ENCODE measurements around the gene CCR2.
"Not testable (repeated sequence)": the region's sequence is repeated elsewhere in the genome, so short reads cannot be mapped to it uniquely, and the experiment has no call there.

Gene CCR2

DNA sequence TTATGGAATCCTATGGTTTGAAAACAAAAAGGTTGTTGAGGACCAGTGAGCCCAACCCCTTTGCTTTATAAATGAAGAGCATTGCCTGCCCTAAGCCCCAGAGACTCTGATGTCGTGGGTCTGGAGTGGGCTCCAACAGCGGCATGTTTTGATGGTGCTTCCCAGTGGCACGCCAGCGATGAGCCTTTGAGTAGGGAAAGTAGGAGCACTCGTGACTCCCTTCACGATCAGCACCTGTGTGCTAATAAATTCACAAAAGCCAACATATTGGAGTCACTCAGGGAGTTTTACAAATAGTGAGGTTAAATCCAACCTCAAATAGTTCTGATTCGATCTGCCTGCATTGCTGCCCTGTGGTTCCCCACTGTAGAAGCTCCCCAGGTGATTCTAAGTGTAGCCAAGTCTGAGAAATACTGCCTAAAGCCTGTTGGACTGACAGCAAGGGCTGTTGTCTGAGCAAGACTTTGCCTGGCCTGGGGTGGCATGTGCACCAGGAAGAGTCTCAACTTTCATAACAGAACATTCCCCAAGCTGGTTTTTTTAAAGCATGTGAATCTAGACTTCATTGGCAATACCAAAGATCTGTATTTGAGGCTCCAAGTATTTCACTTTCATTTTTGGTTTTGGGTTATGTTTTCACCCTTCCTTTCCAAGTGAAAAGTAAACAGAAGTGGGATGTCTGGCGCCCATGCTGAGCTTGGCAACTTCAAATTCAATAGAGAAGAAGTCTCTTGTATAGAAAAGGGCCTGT, 26.7 kb downstream of the CCR2 start:
- DNase-seq = no peak

- DNase-seq = no peak
These were observed 27.7 kb downstream of the CCR2 start for GRCh38 chr3:46381625-46382024.

DNA sequence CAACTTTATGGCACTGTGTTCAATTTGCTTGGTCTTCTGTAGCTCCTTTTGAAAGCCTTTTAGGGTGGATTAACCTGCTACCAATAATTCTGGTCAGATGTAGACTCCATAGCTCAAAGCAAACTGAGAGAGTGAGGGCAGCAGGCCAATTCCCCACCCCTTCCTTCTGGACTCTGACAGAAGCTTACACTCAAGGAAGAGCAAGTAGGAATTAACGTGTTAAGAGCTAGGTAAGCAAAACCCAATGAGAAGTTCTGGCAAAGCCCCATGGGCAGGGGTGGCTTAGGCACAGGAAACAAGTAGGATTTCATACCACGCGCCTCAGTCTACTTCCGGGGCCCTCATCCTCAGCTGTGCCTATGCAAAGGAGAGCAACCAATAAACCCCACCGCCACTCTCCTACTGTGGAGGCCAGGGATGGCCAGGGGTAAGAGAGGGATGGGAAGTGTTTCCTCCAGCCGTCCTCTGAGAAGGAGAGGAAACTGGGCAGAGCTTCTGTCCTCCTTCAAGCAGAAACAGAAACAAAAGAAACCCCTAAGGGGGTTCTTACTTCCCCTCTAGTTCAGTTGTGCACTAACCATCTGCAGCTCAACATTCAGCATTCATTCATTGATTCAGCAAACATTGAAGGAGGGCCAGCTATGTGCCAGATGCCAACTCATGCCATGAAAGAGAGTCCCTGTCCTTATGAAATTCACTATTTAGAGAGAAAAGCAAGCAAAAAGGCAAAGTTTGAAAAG, 29.5 kb downstream of the CCR2 start:
- no peak for DNase-seq

DNA sequence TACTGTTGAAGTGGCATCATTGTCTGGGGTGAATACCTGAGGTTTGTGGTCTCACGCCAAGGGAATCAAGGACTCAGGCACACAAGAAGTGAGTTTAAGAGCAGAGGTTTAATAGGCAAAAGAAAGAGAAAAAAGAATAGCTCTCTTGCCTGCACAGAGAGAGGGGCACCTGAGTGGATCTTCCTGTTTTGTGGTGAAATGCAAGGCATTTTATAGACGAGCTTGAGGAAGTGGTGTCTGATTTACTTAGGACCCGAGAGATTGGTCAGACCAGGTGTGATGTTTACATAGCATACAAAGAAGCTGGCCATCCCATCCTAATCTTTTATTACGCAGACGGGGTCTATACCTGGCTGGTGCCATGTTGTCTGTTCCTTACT, 30.0 kb downstream of the CCR2 start:
- no peak for DNase-seq

GRCh38 chr3:46386205-46386604, 32.3 kb downstream of the CCR2 start:
- DNase-seq = no peak

- not testable (repeated sequence) for DNase-seq
These were observed 34.9 kb downstream of the CCR2 start for GRCh38 chr3:46388847-46389246.

DNA sequence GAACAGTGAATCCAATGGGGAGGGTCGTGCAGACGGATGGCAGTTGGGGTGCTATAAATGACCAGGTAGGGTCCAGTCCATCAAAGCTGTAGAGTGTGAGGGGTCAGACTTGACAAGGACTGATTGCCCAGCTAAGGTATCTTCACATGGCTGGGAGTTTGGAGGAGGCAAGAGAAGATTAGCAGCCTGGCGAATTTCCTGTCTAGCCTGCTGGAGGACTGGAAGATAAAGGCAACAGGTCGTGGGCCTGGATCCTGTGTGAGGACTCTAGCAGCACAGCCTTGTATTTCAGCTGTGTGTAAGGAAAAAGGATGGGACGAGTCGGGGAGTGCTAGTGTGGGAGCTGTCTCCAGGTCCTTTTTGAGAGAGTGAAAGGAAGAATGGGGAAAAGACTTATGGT, 35.4 kb downstream of the CCR2 start:
- DNase-seq = no peak

- DNase-seq = not testable (repeated sequence)
These were observed 37.6 kb downstream of the CCR2 start for GRCh38 chr3:46391526-46391925.

DNA sequence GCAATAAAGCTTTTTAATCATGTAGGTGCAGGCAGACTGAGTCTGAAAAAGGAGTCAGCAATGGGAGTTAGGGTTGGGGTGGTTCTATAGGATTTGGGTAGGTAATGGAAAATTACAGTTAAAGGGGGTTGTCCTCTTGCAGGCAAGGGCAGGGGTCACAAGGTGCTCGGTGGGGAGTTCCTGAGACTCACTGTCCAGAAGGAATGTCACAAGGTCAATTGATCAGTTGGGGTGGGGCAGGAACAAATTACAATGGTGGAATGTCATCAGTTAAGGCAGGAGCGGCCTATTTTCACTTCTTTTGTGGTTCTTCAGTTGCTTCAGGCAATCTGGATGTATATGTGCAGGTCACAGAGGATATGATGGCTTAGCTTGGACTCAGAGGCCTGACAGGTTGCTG, 39.1 kb downstream of the CCR2 start:
- no peak for DNase-seq

DNA sequence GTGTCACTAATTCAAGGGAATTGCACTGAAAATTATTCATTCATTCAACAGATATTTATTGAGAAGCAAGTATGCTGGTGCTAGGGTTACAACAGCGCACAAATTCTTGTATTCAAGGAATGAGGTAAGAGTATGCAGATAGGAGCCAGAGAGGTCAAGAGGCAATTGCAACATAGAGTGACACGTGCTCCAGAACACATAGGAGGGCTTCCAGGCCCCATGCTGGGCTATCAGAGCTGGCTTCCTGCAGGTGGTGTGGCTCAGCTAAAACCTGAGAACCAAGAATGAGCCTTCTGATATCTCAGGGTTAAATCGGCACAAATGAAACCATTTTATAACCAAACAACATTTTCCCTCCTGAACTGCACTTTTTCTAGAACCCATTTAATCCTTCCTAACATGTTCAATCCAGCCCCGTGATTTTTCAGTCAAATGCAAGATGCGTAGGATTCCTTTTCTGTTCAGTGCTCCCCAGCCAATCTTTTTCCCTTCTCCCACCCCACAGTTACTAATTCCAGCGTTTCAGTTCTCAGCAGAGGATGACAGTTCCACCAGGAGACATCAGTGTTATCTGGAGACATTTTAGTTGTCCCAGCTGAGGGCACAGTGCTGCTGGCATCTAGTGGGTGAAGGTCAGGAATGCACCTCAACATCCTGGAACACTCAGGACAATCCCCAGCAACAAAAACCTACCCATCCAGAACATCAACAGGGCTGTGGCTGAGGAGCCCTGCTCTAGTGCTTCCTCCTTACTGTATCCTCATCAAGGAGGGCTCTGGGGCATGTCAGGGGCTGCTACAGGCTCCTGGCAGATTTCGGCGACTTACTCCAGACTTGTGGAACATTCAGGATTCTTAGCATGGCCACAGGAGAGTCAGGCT, 39.9 kb downstream of the CCR2 start:
- DNase-seq = no peak

DNA sequence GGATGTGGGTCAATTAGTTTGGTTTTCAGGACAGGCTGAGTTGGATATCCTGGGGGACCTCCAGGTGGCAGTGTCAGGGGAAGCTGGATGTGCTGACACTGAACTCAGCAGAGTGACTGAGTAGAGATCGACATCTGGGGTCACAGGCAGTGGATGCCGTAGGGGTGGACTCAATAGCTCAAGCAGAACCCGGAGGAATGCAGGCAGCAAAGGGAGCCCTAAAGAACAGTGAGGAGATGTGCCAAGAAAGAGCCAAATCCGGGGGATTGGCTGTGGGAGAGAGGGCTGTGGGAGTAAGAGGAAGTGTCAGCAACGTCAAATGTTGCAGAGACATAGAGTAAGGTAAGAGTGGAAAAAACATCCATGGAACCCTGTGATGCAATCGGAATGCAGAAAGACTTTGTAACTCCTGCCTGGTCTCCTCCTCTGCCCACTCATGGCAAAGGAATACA, 41.3 kb downstream of the CCR2 start:
- DNase-seq = no peak

DNA sequence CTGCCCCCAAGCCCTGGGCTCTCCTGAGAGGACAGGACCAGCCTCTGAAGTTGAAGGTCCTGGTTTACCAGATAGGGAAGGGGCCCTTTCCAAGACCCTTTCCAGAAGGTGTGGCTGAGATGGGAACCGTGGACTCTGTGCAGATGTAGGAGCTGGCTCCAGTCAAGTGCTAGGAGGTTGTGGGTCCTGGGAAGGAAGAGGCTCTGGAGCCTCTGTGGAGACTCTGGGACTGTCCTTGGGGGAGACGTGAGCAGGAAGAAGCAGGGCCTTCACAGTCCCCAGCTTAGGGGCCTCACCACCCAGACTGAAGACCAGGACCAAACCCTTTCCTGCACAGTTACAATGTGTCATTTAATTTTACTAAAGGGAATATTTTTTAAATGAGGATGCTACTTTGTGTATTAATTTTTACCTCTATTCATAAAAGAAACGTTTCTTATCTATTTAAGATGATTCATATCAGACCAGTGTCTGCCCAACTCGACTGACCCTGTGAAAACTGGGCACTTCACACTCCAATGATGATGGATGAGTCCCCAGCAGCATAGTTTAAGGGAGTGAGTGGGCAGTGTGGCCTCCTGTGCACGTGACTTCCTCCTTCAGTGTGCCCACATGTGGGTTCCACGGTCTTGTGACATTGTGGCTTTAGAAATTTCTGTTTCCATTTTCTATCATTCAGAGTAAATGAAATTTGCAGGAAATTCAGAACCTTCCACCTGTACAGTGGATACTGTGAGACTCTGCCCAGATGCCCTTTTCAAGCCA, 42.0 kb downstream of the CCR2 start:
- DNase-seq = no peak

GRCh38 chr3:46397111-46397510, 43.2 kb downstream of the CCR2 start:
- DNase-seq = no peak

DNA sequence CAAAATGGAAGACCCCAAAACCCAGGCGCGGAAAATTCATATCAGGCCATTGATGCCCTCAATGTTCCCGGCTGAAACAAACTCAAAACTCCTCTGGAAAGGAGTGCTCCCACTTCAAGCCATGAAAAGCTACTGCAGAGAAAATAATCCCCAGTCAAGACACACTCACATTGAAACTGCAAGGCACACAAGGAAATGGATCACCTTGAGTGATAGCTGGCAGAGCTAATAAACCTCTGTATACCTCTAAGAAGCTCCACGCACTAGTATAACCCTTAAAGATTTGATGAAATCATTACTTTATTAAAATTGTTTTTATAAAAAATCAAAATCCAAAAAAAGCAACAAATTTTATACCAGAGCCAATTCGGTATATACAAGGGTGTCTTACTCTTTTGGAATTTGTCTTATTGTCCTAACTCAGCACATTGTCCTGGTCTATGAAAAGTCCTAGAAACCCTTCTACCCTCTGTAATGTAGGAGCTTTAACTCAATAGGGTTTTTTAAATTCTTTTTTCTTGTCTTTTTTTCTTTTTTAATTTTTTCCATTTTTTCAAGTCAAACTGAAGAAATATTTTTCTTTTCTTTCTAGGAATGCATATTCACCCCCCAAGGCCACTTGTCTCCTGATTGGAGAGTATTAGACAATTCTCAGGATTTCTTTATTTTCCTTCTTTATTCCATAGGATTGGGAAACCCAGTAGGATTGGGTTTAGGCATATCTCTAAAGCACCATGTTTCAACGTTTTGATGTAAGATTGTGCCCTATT, 44.5 kb downstream of the CCR2 start:
- DNase-seq = no peak

DNA sequence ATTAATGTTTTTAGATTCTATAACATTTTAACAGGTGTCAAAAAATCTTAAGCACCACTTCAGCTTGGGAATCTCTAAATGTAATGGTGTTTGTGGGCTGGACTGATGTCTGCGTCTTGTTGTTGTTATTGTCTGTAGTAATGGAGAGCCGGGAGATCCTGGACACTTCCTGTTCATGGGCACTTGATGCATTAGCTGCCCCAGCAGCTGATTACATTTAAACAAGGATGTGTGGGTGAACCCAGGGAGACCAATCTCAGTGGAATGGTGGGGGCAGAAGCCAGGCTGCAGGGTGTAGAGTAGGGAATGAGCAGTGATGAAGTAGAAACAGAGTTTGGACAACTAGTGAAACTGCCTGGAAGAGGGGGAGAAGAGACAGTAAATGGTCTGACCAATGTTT, 45.2 kb downstream of the CCR2 start:
- no peak for DNase-seq

DNA sequence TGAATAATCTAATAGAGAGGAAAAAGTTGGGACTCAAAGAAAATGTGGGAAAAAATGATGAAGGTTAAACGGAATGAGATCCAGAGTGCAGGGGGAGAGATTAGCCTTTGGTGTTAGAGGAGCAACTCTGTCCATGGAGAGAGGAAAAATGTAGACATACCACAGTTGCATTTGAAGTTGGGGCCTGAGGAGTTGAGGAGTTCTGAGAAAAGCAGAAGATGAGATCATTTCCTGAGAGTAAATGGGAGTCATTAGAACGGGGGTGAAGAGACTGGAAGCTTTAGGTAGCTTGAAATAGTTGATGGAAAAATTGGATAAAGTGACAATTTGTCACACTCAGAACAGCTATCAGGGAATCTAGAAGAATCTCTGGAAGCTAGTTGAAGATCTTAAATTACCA, 45.6 kb downstream of the CCR2 start:
- DNase-seq = no peak

GRCh38 chr3:46400000-46400734, 46.3 kb downstream of the CCR2 start:
- DNase-seq = no peak

- no peak for DNase-seq
These were observed 46.9 kb downstream of the CCR2 start for GRCh38 chr3:46400846-46401245.

DNA sequence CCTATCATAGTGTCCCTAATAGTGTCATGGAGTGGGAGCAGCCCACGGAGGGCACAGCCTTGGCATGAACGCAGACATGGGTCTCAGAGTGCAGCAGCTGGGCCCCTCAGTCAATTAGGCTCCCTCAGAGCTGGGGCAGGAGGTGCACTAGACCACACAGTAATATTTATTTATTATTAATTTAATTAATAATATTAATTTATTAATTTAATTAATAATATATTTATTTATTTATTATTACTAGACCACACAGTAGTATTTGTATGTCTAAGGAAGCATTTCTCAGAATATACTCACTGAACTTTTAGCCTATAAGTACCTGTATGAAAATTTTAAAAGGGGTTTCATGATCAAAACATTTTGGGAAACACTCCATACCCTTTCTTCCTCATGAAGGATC, 47.7 kb downstream of the CCR2 start:
- DNase-seq = no peak

DNA sequence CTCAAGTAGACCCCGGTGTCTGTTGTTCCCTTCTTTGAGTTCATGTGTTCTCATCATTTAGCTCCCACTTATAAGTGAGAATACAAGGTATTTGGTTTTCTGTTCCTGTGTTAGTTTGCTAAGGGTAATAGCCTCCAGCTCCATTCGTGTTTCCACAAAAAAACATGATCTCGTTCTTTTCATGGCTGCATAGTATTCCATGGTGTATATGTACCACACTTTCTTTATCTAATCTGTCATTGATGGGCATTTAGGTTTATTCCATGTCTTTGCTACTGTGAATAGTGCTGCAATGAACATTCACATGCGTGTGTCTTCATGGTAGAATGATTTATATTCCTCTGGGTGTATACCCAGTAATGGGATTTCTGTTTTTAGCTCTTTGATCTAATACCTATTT, 49.0 kb downstream of the CCR2 start:
- DNase-seq = not testable (repeated sequence)
